SH-SY5Y (cell line): Measurements from ENCODE around the gene ARAF.

ENCODE experiments used
- GATA2 ChIP-seq: IDR thresholded peaks from 2 replicates; pipeline ENCODE4 v1.6.1; 2011; ENCODE audit warnings: mild to moderate bottlenecking, low read depth, low read length
- GATA3 ChIP-seq: IDR thresholded peaks from 2 replicates; pipeline ENCODE4 v1.6.1; 2011; ENCODE audit warnings: low read depth, mild to moderate bottlenecking, low read length, moderate library complexity

DNA sequence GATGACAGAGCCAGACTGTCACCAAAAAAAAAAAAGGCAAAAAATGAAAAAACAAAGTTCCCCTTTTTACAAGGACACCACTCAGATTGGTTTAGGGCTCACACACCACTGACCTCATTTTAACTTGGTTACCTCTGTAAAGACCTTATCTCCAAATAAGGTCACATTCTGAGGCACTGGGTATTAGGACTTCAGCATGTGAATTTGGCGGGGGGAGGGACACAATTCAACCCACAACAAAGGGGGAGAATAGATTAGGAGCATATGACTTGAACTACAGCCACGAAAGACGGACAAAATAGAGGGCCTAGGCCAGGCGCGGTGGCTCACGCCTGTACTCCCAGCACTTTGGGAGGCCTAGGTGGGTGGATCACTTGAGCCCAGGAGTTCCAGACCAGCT, 31.0 kb upstream of the ARAF start:
- no peak for TF ChIP-seq GATA2
- TF ChIP-seq GATA3: no peak
